Measurements from ENCODE around the gene RETREG3. TPM values are rescaled to one million over a fixed set of nuclear protein-coding genes. Genes with fewer than 3 reads are reported as not detected.
A peak's percentile ranks its signal among the peaks of the same experiment; 100 is the strongest.
"Not testable (repeated sequence)": the region's sequence is repeated elsewhere in the genome, so short reads cannot be mapped to it uniquely, and the experiment has no call there.

Gene RETREG3
- total and polyA plus RNA-seq, 5 donors from 2014 or later: 116 to 243 (median 214) TPM

DNA sequence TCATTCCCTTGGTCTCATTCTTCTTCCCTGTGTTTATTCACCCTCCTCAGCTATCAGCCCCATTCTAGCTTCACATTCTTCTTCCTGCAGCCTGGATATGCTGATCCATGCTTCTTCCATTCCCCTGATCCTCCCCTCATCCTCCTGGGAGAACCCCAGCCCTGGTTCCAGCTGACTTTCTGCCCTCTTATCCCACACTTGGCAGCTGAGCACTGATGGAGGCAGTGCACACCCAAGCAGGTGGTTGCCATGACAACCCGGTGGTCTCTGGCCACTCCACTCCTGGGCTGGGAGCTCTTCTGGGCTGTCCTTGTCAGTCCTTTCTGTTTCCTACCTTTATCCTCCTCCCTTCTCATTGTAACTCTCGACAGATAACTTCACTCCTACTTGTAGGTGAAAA is 33.2 kb upstream of the RETREG3 start:
- no peak overlapping the region for H3K27ac Mint-ChIP-seq
- Histone ChIP-seq H3K27ac (ENCODE audit: insufficient read depth, low read length, poor library complexity, severe bottlenecking) (no peak overlapping the region), H3K27me3 (ENCODE audit: control insufficient read depth, insufficient read depth, low read length) (peaks cover 4% of the 10 kb centered on the region), H3K4me3 (ENCODE audit: low read depth, low read length) (no peak overlapping the region), H3K36me3 (ENCODE audit: control insufficient read depth, insufficient read depth, low read length) (no peaks in the 10 kb centered on the region), H3K4me1 (ENCODE audit: control insufficient read depth, insufficient read depth, low read length, poor library complexity, severe bottlenecking) (no peaks in the 10 kb centered on the region), H3K9me3 (ENCODE audit: control insufficient read depth in 2 of 2, low read length in 2 of 2) (no peaks in the 10 kb centered on the region)
- ATAC-seq (ENCODE audit: low read depth in 2 of 2) (no peak), DNase-seq (no peak)
- H3K9me3 Mint-ChIP-seq: no peaks in the 10 kb centered on the region
- no peak overlapping the region for H3K4me3 Mint-ChIP-seq
- H3K27me3 Mint-ChIP-seq: peaks cover 18% of the 10 kb centered on the region
- H3K4me1 Mint-ChIP-seq: peaks cover 0 to 5% (median 0%) of the 10 kb centered on the region in 4 donors
- H3K36me3 Mint-ChIP-seq: no peaks in the 10 kb centered on the region

DNA sequence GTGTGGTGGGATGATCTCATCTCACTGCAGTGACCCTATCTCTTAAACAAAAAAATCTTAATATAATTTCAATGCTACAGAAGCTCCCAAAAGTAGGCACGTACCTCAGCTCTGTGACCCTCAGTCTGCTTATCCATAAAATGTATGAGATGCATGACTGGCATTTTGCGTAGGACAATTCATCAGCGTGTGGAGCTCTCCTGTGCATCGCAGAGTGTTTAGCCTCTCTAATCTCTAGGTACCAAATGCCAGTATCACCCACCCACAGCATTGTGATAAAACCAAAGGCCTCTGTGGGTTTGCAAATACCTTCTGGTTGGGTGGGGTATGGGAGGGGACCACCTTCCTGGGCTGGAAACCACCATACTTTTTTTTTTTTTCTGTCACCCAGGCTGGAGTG is 30.9 kb upstream of the RETREG3 start:
- no peak for ATAC-seq (ENCODE audit: low read depth in 2 of 2)
- Histone ChIP-seq H3K27ac (ENCODE audit: insufficient read depth, low read length, poor library complexity, severe bottlenecking) (no peak overlapping the region), H3K4me1 (ENCODE audit: control insufficient read depth, insufficient read depth, low read length, poor library complexity, severe bottlenecking) (no peaks in the 10 kb centered on the region), H3K36me3 (ENCODE audit: control insufficient read depth, insufficient read depth, low read length) (no peaks in the 10 kb centered on the region), H3K4me3 (ENCODE audit: low read depth, low read length) (no peak overlapping the region), H3K27me3 (ENCODE audit: control insufficient read depth, insufficient read depth, low read length) (no peaks in the 10 kb centered on the region), H3K9me3 (ENCODE audit: control insufficient read depth in 2 of 2, low read length in 2 of 2) (no peaks in the 10 kb centered on the region)
- H3K27me3 Mint-ChIP-seq: peaks cover 9% of the 10 kb centered on the region
- peaks cover 0 to 1% (median 0%) of the 10 kb centered on the region in 7 donors for H3K9me3 Mint-ChIP-seq
- no peak overlapping the region for H3K27ac Mint-ChIP-seq
- no peak overlapping the region for H3K4me3 Mint-ChIP-seq
- H3K4me1 Mint-ChIP-seq: peaks cover 0 to 5% (median 0%) of the 10 kb centered on the region in 4 donors
- no peak for DNase-seq
- no peaks in the 10 kb centered on the region for H3K36me3 Mint-ChIP-seq

DNA sequence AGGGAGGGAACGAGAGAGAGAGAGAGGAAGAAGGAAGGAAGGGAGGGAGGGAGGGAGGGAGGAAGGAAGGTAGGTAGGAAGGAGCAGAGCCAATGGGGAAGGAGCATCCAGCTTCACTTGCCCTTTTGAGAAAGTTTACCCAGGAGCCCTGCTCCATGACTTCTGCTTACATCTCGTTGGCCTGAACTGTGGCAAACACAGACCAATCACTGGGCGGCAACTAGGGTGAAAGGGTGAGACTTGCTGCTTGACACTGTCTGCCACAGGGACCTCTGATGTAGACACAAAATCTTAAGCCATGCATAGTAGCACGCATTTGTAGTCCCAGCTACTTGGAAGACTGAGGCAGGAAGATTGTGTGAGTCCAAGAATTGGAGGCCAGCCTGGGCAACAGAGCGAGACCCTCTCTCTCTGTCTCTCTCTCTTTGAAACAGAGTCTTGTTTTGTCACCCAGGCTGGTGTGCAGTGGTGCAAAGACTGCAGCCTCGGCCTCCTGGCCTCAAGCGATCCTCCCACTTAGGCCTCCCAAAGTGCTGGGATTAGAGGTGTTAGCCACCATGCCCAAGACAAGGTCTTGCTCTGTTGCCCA is 30.4 kb upstream of the RETREG3 start:
- no peaks in the 10 kb centered on the region for H3K27me3 ChIP-seq (ENCODE audit: control insufficient read depth, insufficient read depth, low read length)
- H3K4me1 Mint-ChIP-seq: peaks cover 0 to 5% (median 0%) of the 10 kb centered on the region in 4 donors
- H3K4me3 Mint-ChIP-seq: no peak overlapping the region
- no peaks in the 10 kb centered on the region for H3K36me3 Mint-ChIP-seq
- no peaks in the 10 kb centered on the region for H3K9me3 ChIP-seq (ENCODE audit: control insufficient read depth in 2 of 2, low read length in 2 of 2)
- H3K27ac ChIP-seq (ENCODE audit: insufficient read depth, low read length, poor library complexity, severe bottlenecking): no peak overlapping the region
- no peak overlapping the region for H3K27ac Mint-ChIP-seq
- H3K36me3 ChIP-seq (ENCODE audit: control insufficient read depth, insufficient read depth, low read length): no peaks in the 10 kb centered on the region
- no peak for ATAC-seq (ENCODE audit: low read depth in 2 of 2)
- DNase-seq: no peak
- peaks cover 0 to 1% (median 0%) of the 10 kb centered on the region in 7 donors for H3K9me3 Mint-ChIP-seq
- no peak overlapping the region for H3K4me3 ChIP-seq (ENCODE audit: low read depth, low read length)
- no peaks in the 10 kb centered on the region for H3K4me1 ChIP-seq (ENCODE audit: control insufficient read depth, insufficient read depth, low read length, poor library complexity, severe bottlenecking)
- H3K27me3 Mint-ChIP-seq: peaks cover 9% of the 10 kb centered on the region

DNA sequence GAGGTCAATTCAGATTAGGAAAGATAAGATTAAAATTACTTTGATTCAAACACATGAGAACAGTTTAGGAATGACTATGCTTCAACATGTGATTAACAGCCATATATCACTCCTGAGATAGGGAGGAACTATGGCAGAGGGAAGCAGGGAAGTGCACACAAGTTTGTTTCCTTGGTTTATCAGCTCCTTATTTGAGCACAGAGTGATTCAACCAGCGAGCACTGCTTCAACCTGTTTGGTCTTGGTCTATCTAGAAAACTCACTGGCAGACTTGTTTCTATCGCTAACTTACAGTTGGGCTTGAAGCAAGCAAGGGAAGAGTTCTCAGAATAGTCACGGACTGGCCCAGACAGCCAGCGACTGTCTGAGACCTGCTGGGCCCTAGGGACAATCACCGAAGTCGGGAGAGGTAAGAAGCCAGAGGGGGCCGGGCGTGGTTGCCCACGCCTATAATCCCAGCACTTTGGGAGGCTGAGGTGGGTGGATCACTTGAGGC is 23.8 kb upstream of the RETREG3 start:
- peak overlapping the region in 1 of 4 donors; percentile 13 for H3K4me3 Mint-ChIP-seq
- H3K27ac Mint-ChIP-seq: peak overlapping the region in 1 of 3 donors; percentile 49
- no peak for DNase-seq
- Histone ChIP-seq H3K9me3 (ENCODE audit: control insufficient read depth in 2 of 2, low read length in 2 of 2) (no peaks in the 10 kb centered on the region), H3K36me3 (ENCODE audit: control insufficient read depth, insufficient read depth, low read length) (no peaks in the 10 kb centered on the region), H3K27ac (ENCODE audit: insufficient read depth, low read length, poor library complexity, severe bottlenecking) (no peak overlapping the region), H3K27me3 (ENCODE audit: control insufficient read depth, insufficient read depth, low read length) (no peaks in the 10 kb centered on the region), H3K4me1 (ENCODE audit: control insufficient read depth, insufficient read depth, low read length, poor library complexity, severe bottlenecking) (no peaks in the 10 kb centered on the region), H3K4me3 (ENCODE audit: low read depth, low read length) (no peak overlapping the region)
- peaks cover 0 to 1% (median 0%) of the 10 kb centered on the region in 7 donors for H3K9me3 Mint-ChIP-seq
- ATAC-seq (ENCODE audit: low read depth in 2 of 2): no peak
- H3K27me3 Mint-ChIP-seq: no peaks in the 10 kb centered on the region
- H3K36me3 Mint-ChIP-seq: no peaks in the 10 kb centered on the region
- peaks cover 0 to 5% (median 2%) of the 10 kb centered on the region in 4 donors for H3K4me1 Mint-ChIP-seq

DNA sequence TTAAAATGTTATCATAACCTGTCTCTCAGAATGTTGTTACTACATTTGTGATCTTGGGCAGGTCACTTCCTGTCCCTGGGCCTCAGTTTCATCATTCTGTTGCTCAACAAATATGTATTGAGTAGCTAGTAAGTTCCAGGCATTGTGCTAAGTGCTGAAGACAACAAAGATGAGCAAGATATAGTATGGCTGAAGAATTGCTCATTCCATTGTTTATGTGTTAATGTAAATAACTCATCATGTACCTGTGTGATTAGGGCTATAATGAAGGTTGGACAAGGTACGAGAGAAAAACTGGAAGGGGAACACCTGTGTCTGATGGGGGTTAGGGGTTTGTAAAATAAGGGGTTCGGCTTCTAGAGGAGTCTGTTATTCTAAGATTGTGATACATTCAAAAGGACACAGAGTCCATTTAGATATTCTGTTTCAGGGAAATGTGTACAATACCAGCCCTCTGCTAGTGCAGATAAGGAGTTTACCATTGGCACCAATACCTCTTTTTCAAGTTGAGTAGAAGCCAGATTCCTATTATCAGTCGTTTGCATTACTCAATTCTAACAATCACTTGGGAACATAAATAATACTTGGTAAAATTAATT is 20.3 kb upstream of the RETREG3 start:
- Histone ChIP-seq H3K27ac (ENCODE audit: insufficient read depth, low read length, poor library complexity, severe bottlenecking) (no peak overlapping the region), H3K9me3 (ENCODE audit: control insufficient read depth in 2 of 2, low read length in 2 of 2) (no peaks in the 10 kb centered on the region), H3K27me3 (ENCODE audit: control insufficient read depth, insufficient read depth, low read length) (no peaks in the 10 kb centered on the region), H3K4me1 (ENCODE audit: control insufficient read depth, insufficient read depth, low read length, poor library complexity, severe bottlenecking) (no peaks in the 10 kb centered on the region), H3K36me3 (ENCODE audit: control insufficient read depth, insufficient read depth, low read length) (no peaks in the 10 kb centered on the region), H3K4me3 (ENCODE audit: low read depth, low read length) (no peak overlapping the region)
- no peak overlapping the region for H3K27ac Mint-ChIP-seq
- no peak for ATAC-seq (ENCODE audit: low read depth in 2 of 2)
- no peak overlapping the region for H3K4me3 Mint-ChIP-seq
- no peaks in the 10 kb centered on the region for H3K9me3 Mint-ChIP-seq
- H3K27me3 Mint-ChIP-seq: no peaks in the 10 kb centered on the region
- DNase-seq: no peak
- H3K4me1 Mint-ChIP-seq: peaks cover 0 to 5% (median 2%) of the 10 kb centered on the region in 4 donors
- H3K36me3 Mint-ChIP-seq: no peaks in the 10 kb centered on the region

DNA sequence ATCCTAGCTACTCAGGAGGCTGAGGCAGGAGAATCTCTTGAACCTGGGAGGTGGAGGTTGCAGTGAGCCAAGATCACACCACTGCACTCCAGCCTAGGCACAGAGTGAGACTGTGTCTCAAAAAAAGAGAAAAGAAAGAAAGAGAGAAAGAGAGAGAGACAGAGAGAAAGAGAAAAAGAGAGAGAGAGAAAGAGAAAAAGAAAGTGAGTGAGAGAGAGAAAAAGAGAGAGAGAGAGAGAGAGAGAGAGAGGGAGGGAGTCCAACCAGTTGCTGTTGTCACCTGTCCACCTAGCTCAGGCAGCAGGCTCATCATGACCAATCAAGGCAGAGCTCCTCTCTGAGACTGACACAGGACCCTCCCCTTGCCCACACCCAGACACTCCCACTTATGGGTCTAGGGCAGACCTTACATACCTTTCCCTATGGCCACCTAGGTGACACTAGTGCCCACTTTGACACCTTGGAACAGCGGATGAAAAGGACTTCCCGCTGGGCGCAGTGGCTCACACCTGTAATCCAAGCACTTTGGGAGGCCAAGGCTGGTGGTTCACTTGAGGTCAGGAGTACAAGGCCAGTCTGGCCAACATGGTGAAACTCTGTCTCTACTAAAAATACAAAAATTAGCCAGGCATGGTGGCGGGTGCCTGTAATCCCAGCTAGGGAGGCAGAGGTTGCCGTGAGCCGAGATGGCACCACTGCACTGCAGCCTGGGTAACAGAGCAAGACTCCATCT is 18.0 kb upstream of the RETREG3 start:
- H3K27ac Mint-ChIP-seq; H3K4me1 Mint-ChIP-seq; H3K4me1 ChIP-seq (ENCODE audit: control insufficient read depth, insufficient read depth, low read length, poor library complexity, severe bottlenecking); H3K36me3 Mint-ChIP-seq; H3K4me3 Mint-ChIP-seq; ATAC-seq (ENCODE audit: low read depth in 2 of 2); DNase-seq; H3K27me3 Mint-ChIP-seq; H3K9me3 Mint-ChIP-seq; H3K9me3 ChIP-seq (ENCODE audit: control insufficient read depth in 2 of 2, low read length in 2 of 2); H3K27ac ChIP-seq (ENCODE audit: insufficient read depth, low read length, poor library complexity, severe bottlenecking); H3K36me3 ChIP-seq (ENCODE audit: control insufficient read depth, insufficient read depth, low read length); H3K27me3 ChIP-seq (ENCODE audit: control insufficient read depth, insufficient read depth, low read length); H3K4me3 ChIP-seq (ENCODE audit: low read depth, low read length): not testable (repeated sequence)

DNA sequence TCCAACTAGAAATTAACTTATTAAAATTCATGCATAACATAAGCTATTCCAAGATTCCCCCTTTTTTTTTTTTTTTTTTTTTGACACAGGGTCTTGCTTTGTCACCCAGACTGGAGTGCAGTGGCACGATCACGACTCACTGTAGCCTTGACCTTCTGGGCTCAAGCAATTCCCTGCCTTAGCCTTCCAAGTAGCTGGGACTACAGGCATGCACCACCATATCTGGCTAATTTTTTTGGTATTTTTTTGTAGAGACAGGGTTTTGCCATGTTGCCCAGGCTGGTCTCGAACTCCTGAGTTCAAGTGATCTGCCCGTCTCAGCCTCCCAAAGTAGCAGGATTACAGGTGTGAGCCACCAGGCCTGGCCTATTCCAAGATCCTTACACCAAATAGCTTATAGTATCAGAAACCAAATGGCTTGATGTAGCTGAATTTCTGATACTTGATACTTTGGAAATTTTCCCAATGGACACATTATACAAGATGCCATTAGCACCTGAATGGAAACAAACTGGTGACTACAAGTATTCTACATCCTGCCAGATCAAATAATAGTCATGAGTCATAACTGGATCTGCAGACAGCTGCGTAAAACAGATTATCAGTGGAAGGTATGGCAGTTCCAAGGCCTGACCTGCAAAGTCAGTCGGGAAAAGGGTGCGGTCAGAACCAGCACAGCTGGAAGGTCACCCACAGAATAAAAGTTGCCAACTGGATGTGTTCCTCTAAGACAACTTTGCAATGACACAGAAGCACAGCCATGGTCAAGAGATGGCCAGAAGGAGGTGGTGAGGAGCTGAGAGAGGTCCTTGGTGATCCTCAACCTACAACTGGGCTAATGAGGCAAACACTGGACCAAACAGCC is 14.8 kb upstream of the RETREG3 start:
- no peak for ATAC-seq (ENCODE audit: low read depth in 2 of 2)
- Histone ChIP-seq H3K36me3 (ENCODE audit: control insufficient read depth, insufficient read depth, low read length) (no peaks in the 10 kb centered on the region), H3K27me3 (ENCODE audit: control insufficient read depth, insufficient read depth, low read length) (no peaks in the 10 kb centered on the region), H3K27ac (ENCODE audit: insufficient read depth, low read length, poor library complexity, severe bottlenecking) (no peak overlapping the region), H3K9me3 (ENCODE audit: control insufficient read depth in 2 of 2, low read length in 2 of 2) (no peaks in the 10 kb centered on the region), H3K4me3 (ENCODE audit: low read depth, low read length) (no peak overlapping the region), H3K4me1 (ENCODE audit: control insufficient read depth, insufficient read depth, low read length, poor library complexity, severe bottlenecking) (no peaks in the 10 kb centered on the region)
- Mint-ChIP-seq H3K27me3 (no peaks in the 10 kb centered on the region), H3K4me1 (peaks cover 0 to 5% (median 0%) of the 10 kb centered on the region in 4 donors), H3K27ac (no peak overlapping the region), H3K36me3 (no peaks in the 10 kb centered on the region), H3K9me3 (no peaks in the 10 kb centered on the region), H3K4me3 (no peak overlapping the region)
- DNase-seq: peak in 1 of 3 donors; percentile 20
